OCI-M2 (cell line): ENCODE data around the gene FAM9B.
"Not testable (repeated sequence)": the region's sequence is repeated elsewhere in the genome, so short reads cannot be mapped to it uniquely, and the experiment has no call there.

Source experiments
- DNase-seq: peaks from one replicate; lab custom pipeline; 2025; ENCODE audit not compliant: unreplicated experiment; lab: John Stamatoyannopoulos, UW

Gene FAM9B

DNA sequence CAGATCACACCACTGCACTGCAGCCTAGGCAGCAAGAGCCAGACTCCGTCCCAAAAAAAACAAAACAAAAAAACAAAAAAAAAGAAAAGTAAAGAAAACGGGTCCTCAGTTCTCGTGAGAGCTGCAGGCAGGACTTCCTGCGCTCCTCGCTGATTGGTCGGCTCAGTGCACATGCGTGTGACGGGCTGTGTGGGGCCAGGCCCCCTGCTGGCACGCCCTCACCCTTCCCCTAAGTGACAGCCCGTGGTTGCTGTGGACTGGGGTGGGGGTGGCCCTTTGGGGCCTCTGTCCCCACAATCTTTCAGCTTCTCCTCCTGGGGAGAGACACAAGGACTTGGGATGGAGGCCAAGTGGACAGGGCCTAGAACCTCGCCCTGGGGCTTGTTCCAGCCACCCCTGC lies at the start of gene FAM9B:
Gene FAM9B (minus strand): TSS at position 139 of the 400 bp plus-strand sequence. CDS start 1,141 bp downstream, outside the sequence.
- no peak for DNase-seq

DNA sequence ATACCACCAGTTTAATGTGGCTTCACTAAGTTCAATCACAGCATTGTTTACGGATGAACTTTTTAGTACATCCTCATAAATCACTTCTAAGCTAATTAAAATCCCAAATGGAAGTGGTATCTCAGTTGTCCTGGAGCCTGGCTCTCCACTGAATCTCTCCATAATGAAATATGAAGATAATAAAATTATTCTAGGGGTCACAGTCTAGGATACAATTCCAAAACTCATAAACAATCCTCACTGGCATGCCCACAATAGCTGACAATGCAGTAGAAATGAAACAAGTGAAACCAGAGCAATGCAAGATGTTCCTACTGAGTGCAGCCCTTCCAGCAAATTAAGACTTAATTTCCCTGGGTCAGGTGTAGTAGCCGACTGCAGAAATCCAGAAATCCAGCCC lies 47.3 kb upstream of the FAM9B start:
- DNase-seq: no peak

DNA sequence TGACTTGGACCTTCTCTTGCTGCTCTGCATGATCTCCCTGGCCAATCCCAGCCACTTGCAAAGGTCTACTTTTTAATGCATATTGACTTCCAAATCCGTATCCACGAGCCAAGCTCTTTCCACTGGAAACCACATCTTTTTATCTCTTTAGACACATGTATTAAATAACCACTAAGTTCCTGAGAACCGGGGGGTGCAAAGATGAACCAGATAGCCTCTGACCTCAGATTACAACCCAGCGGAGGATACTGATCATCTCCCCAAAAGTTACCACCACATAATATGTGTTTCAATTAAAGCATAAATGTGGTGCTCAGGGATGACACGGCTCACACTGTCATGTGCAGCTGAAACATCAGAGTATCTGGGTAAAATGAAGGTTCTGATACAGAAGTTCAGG lies 40.4 kb upstream of the FAM9B start:
- no peak for DNase-seq

DNA sequence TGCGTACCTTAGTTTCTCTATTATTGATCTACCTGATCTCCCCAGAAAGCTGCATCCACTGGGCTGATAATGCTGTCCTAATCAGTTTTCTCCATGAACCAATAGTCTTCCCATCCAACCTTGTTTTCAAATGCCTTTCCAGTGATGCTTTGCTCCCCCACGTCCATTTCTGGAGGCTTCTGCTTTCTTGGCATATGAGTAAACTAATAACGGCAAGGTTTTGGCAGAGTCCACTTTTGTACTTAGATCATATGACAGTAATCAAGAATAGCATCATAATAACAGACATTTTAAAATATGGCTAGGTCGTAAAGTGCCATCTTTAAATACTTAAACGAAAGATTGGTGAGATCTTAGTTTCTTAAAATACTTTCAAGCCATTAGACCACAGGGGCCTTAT lies 38.4 kb upstream of the FAM9B start:
- DNase-seq: no peak

DNA sequence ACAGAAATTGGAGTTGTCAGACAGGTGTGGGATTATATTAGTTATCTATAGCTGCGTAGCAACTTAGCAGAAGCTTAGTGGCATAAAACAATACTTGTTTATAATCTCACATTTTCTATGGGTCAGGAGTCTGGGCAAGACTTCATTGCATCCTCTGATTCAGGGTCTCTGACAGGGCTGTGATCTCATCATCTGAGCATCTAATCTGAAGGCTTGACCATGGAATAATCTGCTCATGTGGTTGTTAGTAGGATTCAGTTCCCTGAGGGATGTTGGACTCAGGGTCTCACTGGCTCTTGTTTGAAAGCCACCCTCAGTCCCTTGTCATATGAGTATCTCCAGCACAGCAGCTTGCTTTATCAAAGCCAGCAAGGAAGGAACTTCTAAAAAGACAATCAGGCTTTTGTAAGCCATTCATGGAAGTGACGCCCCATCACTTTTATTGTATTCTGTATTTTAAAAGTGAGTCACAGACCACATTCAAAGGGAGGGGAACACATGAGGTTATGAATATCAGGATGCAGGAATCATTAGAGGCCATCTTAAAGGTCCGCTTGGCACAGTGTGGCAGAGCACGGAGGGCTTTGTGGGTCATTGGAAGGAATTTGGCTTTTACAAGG lies 37.2 kb upstream of the FAM9B start:
- DNase-seq: no peak

- no peak for DNase-seq
Observed at GRCh38 chrX:9069573-9069972, 35.6 kb upstream of the FAM9B start.

GRCh38 chrX:9064694-9065093 lies 30.8 kb upstream of the FAM9B start:
- no peak for DNase-seq

- DNase-seq: no peak
Observed at GRCh38 chrX:9062641-9063040, 28.7 kb upstream of the FAM9B start.

- DNase-seq: no peak
Observed at GRCh38 chrX:9055354-9055753, 21.4 kb upstream of the FAM9B start.

DNA sequence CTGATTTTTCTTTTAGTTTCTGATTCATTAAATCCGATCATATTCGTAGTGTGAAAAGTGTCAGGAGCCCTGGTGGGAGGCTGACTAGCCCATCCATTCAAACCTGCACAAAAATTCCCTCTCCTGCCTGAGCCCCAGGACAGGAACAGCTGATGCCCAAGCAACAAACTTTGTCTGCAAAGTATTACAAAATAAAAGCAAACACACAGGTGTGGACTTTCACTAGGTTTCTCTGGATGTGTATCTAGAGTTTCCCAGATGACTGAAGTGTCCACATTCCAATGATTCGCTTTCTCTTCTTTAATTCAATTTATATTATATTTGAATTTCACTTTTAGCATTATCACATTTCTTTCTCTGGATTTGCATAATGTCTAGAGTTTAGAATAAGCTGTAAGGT lies 18.2 kb upstream of the FAM9B start:
- DNase-seq: no peak

DNA sequence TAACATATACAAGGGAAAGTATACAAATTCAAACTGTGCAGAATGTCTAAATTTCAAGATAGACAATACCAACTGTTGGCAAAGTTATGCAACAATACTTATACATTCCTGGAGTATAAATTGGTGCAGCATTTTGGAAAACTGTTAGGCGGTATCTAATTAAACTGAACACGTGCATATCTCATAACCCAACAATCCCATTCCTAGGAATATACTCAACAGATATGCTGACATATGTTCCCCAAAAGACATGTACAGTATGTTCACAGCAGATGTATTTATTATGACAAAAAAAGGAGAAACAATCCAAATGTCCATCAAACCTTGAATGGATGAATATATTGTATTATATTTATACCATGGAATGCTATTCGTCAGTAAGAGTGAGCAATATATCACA lies 16.4 kb upstream of the FAM9B start:
- no peak for DNase-seq

DNA sequence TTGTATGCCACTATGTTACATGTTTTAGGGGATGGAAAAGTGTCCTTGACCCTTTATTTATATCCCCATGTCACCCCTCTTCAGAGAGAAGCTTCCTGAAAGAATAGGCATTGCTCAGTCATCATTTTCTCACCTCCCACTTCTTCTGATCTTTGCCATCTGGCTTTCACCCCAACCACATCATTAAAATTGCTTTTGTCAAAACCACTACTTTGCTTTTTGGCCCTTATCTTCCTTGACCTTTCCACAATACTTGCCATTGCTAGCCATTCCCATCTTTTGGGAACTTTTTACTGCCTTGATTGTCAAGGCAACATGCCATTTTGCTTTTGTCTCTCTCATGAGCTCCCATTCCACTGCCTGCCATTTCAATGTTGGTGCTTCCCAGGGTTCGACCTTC lies 14.9 kb upstream of the FAM9B start:
- DNase-seq: no peak

DNA sequence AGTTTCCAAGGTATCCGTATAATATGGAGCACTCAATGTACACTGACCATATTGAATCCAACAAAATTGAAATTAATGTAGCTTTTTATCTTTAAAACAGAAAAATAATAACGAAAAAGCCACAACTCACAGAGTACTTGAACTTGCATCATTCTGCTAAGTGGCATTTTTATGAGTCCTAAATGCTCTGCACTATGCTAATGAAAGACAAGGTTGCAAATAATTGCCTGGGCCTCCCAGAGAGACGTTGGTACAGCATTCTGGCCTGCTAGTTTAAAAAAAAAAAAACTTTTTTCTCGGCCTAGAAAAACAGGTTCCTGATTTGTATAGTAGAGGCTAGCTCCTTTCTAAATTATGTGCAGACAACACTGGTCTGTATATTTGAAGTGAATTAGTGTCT lies 4.3 kb upstream of the FAM9B start:
- no peak for DNase-seq

GRCh38 chrX:9037296-9037695 lies 3.4 kb upstream of the FAM9B start:
- DNase-seq: no peak

DNA sequence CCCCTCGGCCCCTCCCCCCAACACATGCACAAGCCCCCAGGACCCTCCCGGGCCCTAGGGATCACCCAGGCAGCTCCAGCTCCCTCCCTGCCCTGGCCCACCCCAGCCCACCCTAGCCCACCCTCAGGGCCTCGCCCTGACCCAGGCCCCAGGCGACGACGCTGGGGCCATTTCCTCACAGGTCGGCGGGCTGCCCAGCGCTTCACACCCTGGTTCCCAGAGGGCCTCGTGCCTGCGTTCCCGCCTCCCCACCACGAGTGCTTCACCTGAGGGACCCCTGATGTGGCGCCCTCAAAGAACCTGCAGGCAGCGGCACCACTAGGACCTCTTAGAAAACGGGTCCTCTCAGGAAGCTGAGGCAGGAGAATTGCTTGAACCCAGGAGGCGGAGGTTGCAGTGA lies 341 bp downstream of the FAM9B start:
- no peak for DNase-seq

GRCh38 chrX:9033179-9033578 lies 748 bp downstream of the FAM9B start:
- DNase-seq: no peak

- no peak for DNase-seq
Observed at GRCh38 chrX:9023293-9023692, 10.6 kb downstream of the FAM9B start.

- no peak for DNase-seq
Observed at GRCh38 chrX:9019151-9019550, 14.8 kb downstream of the FAM9B start.

DNA sequence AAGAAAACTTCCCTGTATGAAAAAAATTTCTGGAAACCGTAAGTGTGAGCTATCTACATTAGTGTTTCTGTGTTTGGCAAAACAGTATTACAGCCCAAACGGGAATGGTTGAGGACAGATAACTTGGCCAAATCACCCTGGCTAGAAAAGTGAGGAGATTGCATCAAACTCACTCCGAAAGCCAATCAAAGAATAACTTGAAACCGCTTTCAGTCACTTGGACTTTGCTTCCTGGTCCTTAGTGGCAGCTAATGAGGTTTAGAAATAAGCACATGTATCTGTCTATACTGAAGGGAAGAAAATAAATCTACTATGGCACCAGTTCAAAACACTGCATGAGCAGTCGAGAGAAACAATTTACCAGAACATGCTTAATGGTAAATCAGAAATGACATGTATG lies 15.6 kb downstream of the FAM9B start:
- not testable (repeated sequence) for DNase-seq

- DNase-seq: no peak
Observed at GRCh38 chrX:9003041-9003440, 30.9 kb downstream of the FAM9B start.

GRCh38 chrX:8988446-8988845 lies 45.5 kb downstream of the FAM9B start:
- DNase-seq: no peak

DNA sequence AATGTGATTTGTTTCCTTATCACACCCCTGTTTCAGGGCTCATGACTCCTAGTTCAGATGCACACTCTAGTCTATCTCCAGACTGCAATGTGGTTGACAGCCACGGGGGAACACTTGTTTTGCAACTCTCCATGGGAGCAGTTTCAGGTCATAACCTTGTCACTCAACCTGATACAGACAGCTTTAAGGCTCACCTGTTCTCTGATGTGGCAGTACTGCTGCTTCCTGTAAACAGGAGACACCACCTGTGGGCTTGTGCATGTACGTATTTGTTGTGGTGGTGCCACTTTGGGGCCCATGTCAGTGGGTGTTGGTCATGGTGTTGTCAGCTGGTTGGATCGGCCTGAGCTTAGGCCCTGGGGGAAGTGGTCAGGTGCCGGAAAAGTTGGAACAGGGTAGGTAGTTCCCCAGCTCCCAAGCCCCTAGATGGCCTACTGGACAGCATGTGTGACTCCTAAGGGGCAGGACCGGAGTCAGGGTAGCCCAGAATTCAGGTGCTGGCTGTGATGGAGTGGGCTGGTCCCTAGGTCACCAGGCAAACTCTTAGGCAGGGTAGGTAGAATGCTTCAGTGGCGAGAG lies 46.2 kb downstream of the FAM9B start:
- DNase-seq: no peak

DNA sequence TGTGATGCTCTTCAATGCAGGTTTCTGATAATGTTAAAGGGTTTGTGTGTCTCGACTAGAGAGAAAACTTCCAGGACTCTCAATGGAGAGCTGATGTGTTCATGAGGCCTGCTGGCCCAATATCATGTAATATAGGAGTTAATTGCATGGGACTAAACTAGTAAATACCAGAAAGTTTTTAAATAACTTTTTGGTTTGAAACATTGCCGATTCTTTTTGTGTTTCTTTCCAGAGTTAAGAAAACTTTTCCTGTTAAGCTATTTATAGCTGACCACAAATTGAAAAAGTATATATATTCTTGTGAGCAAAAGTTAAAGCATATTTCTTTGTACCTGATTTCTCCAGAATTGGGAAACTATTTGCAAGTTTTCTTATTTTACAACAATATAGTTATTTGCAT lies 49.7 kb downstream of the FAM9B start:
- no peak for DNase-seq
